Skeletal muscle cell (primary cell): Measurements from ENCODE around the gene ATP12A.
"Not testable (repeated sequence)": the region's sequence is repeated elsewhere in the genome, so short reads cannot be mapped to it uniquely, and the experiment has no call there.

Experiments used
- DNase-seq: peaks from one replicate; pipeline ENCODE4 v3.0.0-alpha.2; 2010; ENCODE audit warnings: low read depth
- H3K4me3 ChIP-seq: 2 replicates; pipeline ENCODE4 v1.5.1; 2011; ENCODE audit warnings: low read depth, mild to moderate bottlenecking, control low read depth, low read length, moderate library complexity

The ATP12A gene

GRCh38 chr13:24718192-24718965 lies 38.2 kb downstream of the ATP12A start:
- no peak overlapping the region for H3K4me3 ChIP-seq
- DNase-seq: no peak

- H3K4me3 ChIP-seq: no peak overlapping the region
- DNase-seq: no peak
Observed at GRCh38 chr13:24719139-24719538, 38.9 kb downstream of the ATP12A start.

GRCh38 chr13:24723206-24723605 lies 43.0 kb downstream of the ATP12A start:
- DNase-seq: no peak
- H3K4me3 ChIP-seq: no peak overlapping the region

GRCh38 chr13:24724714-24725113 lies 44.5 kb downstream of the ATP12A start:
- DNase-seq: no peak
- H3K4me3 ChIP-seq: no peak overlapping the region

- DNase-seq: no peak
- H3K4me3 ChIP-seq: no peak overlapping the region
Observed at GRCh38 chr13:24725379-24725778, 45.2 kb downstream of the ATP12A start.

GRCh38 chr13:24727731-24728601 lies 47.8 kb downstream of the ATP12A start:
- peak; percentile 61 for DNase-seq

GRCh38 chr13:24730873-24731567 lies 50.8 kb downstream of the ATP12A start:
- not testable (repeated sequence) for H3K4me3 ChIP-seq, DNase-seq

More at GRCh38 chr13:24727731-24728601, 47.8 kb downstream of the ATP12A start:
- no peak overlapping the region for H3K4me3 ChIP-seq

GRCh38 chr13:24734950-24735349 lies 54.7 kb downstream of the ATP12A start:
- no peak overlapping the region for H3K4me3 ChIP-seq
- DNase-seq: no peak

GRCh38 chr13:24737042-24737441 lies 56.8 kb downstream of the ATP12A start:
- no peak overlapping the region for H3K4me3 ChIP-seq
- no peak for DNase-seq

- no peak overlapping the region for H3K4me3 ChIP-seq
- no peak for DNase-seq
Observed at GRCh38 chr13:24738366-24738847, 58.2 kb downstream of the ATP12A start.

GRCh38 chr13:24740014-24740890 lies 60.0 kb downstream of the ATP12A start:
- no peak for DNase-seq
- no peak overlapping the region for H3K4me3 ChIP-seq

- no peak overlapping the region for H3K4me3 ChIP-seq
- no peak for DNase-seq
Observed at GRCh38 chr13:24741016-24741662, 60.9 kb downstream of the ATP12A start.

- DNase-seq: no peak
- no peak overlapping the region for H3K4me3 ChIP-seq
Observed at GRCh38 chr13:24741791-24742190, 61.6 kb downstream of the ATP12A start.

GRCh38 chr13:24742294-24742693 lies 62.1 kb downstream of the ATP12A start:
- H3K4me3 ChIP-seq: no peak overlapping the region
- DNase-seq: peak; percentile 14

- DNase-seq: no peak
- no peak overlapping the region for H3K4me3 ChIP-seq
Observed at GRCh38 chr13:24742977-24743376, 62.8 kb downstream of the ATP12A start.

GRCh38 chr13:24744247-24744646 lies 64.0 kb downstream of the ATP12A start:
- no peak overlapping the region for H3K4me3 ChIP-seq
- no peak for DNase-seq

GRCh38 chr13:24745516-24745860 lies 65.3 kb downstream of the ATP12A start:
- no peak overlapping the region for H3K4me3 ChIP-seq
- DNase-seq: no peak

GRCh38 chr13:24745861-24746617 lies 65.8 kb downstream of the ATP12A start:
- no peak for DNase-seq
- no peak overlapping the region for H3K4me3 ChIP-seq
